HG03159 (cell line): ENCODE results near the gene SCAPER.
"Not testable (repeated sequence)": the region's sequence is repeated elsewhere in the genome, so short reads cannot be mapped to it uniquely, and the experiment has no call there.

Experiments
- ATAC-seq: cut with Tn5 transposase; IDR thresholded peaks from one replicate; pipeline ENCODE4 v1.9.1; 2021; ENCODE audit warnings: mild to moderate bottlenecking, moderate library complexity; ENCODE audit not compliant: unreplicated experiment

Gene SCAPER

DNA sequence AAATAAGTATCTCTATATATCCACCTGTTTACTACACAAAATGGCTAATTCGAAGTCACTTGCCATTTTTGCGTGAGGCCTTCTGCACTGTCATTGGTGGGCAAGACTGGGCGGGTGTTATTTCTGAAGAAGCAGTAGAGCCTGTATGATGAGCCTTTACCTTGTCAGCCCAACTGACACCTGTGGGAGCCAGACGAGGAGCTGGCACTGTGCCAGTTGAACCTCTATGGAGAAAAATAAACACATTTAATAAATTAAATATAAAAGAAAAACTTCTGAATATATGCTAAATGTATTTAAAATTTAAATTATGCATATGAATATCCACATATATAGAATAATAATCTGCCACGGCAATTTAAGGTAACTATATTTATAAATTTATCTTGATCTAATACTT is 109.9 kb downstream of the SCAPER start:
- no peak for ATAC-seq

- ATAC-seq: no peak
Measured at GRCh38 chr15:76793162-76793561, 112.0 kb downstream of the SCAPER start.

DNA sequence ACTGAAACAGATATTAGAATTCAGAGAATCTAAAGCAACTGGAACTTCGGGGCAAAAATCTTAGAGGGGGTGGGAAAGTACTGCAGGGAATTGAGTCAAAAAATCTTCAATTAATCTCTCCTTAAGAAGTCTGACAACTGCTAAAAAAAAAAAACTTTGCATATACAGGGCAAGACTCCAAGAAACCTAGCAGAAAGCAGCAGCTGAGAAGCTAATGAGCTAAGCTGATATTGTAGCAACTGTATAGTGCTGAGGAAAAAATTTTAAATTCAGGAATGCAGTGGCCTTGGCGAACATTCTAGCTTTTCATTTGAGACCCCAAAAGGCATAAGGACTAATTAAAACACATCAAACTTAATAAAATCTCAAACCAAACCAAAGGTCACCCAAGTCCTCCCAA is 113.6 kb downstream of the SCAPER start:
- ATAC-seq: no peak

GRCh38 chr15:76787273-76787672 is 117.9 kb downstream of the SCAPER start:
- no peak for ATAC-seq

DNA sequence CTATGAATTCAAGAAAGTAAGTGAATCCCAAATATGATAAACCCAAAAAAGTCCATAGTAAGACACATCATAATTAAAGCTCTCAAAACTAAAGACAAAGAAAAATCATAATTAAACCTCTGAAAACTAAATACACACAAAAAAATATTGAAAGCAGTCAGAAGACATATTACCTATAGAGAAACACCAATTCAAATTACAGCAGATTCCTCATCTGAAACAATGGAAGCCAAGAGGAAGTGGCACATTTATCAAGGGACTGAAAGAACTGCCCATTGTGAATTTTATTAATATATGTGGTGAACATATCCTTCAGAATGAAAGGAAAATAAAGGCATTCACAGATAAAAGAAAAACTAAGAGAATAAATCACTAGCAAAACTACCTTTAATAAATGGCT is 128.2 kb downstream of the SCAPER start:
- ATAC-seq: no peak

- no peak for ATAC-seq
Measured at GRCh38 chr15:76776480-76776879, 128.7 kb downstream of the SCAPER start.

GRCh38 chr15:76773234-76773633 is 131.9 kb downstream of the SCAPER start:
- no peak for ATAC-seq

GRCh38 chr15:76772776-76773175 is 132.4 kb downstream of the SCAPER start:
- ATAC-seq: no peak

DNA sequence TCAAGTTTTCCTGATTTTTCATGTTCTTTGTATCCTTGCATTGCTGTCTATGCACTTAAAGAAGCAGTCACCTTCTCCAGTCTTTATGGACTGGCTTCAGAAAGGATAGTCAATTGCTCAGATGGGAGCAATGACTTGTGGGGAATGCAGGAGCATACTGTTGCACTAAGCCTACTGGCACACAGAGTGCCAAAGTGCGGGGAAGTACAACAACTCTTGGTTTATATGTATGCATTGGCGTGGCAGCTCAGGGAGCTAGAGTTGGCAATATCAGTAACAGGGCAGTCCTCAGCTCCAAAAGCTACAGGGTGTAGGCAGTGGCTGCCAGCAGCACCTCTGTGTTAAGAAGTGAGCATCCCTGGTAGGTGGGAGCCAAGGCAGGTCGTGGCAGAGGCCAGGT is 141.1 kb downstream of the SCAPER start:
- ATAC-seq: no peak

- ATAC-seq: no peak
Measured at GRCh38 chr15:76763554-76763953, 141.6 kb downstream of the SCAPER start.

GRCh38 chr15:76756381-76756780 is 148.8 kb downstream of the SCAPER start:
- no peak for ATAC-seq

DNA sequence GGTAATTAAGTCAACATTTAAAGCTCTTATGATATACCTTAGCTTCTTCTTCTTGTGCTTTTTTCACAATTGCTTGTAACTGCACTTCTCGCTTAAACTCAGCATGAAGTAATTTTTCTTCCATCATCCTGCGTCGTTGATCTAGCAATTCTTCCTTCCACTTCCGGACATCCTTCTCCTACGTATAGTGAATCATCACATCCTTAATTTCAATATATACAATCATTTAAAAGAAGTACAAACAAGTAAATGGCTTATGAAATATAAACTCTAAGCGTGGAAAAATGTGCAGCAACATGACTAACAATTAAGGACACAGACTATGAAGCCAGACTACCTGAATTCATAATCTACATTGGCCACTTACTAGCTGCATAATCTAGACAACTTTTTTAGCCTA is 151.4 kb downstream of the SCAPER start:
- ATAC-seq: no peak

DNA sequence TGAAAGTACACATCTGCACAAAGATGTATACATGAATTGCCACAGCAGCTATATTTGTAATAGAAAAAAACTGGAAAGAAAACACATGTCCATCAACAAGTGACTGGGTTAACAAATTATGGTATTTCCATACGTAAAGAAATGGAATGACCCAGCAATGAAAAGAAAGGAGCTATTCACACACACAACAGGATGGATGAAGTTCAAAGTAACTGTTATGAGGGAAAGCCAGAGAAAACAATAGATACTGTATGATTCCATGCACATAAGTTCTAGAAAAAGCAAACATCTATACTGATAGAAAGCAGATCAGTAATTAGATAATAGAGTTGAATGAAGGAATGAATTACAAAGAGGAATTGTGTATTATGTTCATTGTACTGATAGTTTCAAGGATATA is 152.0 kb downstream of the SCAPER start:
- no peak for ATAC-seq

DNA sequence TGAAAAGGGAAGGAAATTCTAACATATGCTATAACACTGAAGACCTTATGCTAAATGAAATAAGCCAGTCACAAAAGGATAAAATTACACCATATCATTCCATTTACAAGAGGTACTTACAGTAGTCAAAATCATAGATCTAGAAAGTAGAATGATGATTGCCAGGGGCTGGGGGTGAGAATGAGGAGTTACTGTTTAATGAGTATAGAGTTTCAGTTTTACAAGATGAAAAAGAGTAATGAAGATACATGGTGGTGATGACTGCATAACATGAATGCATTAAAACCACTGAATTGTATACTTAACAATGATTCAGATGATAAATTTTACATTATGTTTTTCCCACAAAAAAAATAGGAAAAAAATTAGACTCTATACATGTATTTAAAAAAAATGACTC is 152.6 kb downstream of the SCAPER start:
- ATAC-seq: no peak

DNA sequence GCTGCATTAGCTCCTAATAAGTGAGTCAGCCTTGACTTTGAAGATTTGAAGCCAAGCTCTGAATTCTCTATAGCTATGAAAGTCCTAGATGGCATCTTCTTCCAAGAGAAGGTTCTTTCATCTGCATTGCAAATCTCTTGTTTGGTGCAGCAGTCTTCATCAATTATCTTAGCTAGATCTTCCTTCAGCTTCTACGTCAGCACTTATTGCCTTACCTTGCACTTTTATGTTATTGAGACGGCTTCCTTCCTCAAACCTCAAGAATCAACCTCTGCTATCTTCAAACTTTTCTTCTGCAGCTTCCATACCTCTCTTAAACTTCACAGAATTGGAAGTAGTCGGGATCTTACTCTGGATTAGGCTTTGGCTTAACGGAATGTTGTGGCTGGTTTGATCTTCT is 167.6 kb downstream of the SCAPER start:
- no peak for ATAC-seq

DNA sequence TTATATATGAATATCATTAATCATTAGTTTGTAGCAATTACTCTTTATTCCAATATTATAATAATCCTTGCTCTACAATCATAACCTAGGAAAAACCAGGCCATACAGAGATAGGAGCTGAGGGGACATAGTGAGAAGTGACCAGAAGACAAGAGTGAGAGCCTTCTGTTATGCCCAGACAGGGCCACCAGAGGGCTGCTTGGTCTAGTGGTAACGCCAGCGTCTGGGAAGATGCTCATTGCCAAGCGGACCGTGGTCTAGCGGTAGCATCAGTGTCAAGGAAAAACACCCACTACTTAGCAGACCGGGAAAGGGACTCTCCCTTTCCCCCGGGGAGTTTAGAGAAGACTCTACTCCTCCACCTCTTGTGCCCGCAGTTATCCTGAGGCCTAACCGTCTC is 172.8 kb downstream of the SCAPER start:
- ATAC-seq: not testable (repeated sequence)

GRCh38 chr15:76730262-76730661 is 174.9 kb downstream of the SCAPER start:
- ATAC-seq: no peak

GRCh38 chr15:76718863-76719262 is 186.3 kb downstream of the SCAPER start:
- ATAC-seq: no peak

DNA sequence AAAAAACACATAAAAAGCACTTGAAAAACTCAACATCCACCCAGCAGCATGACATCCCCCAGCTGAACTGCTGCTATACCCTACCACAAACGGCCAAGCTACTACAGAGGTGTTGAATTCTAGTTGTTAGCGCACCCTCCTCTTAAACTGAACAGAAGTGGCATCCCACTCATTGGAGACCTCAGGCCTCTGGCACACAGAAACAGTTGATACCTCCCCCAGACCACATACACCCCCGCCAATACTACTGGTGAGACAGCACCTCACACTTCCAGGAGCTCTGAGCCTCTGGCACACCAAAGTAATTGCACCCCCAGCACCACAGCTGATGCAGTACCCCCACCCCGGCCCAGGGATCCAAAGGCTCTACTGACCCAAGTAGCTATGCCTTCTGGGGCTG is 190.2 kb downstream of the SCAPER start:
- no peak for ATAC-seq

DNA sequence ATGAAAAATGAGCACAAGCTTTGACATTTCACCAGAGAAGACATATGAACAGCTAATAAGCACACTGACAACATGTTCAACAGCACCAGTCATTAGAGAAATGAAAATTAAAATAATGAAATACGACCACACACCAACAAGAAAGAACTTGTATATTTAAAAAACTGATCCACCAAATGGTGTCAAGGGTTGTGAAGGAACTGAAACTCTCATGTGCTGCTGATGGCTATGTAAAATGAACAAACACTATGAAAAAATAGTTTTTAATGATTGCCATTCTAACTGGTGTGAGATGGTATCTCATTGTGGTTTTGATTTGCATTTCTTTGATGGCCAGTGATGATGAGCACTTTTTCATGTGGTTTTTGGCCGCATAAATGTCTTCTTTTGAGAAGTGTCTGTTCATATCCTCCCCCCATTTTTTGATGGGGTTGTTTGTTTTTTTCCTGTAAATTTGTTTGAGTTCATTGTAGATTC is 193.8 kb downstream of the SCAPER start:
- no peak for ATAC-seq

GRCh38 chr15:76704032-76704431 is 201.1 kb downstream of the SCAPER start:
- not testable (repeated sequence) for ATAC-seq

GRCh38 chr15:76696840-76697239 is 208.3 kb downstream of the SCAPER start:
- ATAC-seq: no peak

- ATAC-seq: not testable (repeated sequence)
Measured at GRCh38 chr15:76692546-76692945, 212.6 kb downstream of the SCAPER start.

DNA sequence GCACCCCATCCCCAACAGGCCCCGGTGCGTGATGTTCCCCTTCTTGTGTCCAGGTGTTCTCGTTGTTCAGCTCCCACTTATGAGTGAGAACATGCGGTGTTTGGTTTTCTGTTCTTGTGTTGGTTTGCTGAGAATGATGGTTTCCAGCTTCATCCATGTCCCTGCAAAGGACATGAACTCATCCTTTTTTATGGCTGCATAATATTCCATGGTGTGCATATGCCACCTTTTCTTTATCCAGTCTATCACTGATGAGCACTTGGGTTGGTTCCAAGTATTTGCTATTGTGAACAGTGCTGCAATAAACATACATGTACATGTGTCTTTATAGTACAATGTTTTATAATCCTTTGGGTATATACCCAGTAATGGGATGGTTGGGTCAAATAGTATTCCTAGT is 217.5 kb downstream of the SCAPER start:
- ATAC-seq: not testable (repeated sequence)
